KMS-11 (cell line): ENCODE measurements around the gene SPTLC3.

Experiments
- H2AFZ ChIP-seq: fragments of 200-600 bp; sonication (generic); 2 replicates; pipeline ENCODE4 v1.6.1; 2016; ENCODE audit warnings: antibody characterized with exemption, mixed run types, low read depth
- H3K27ac ChIP-seq: fragments of 200-600 bp; sonication (generic); 2 replicates; pipeline ENCODE4 v1.6.1; 2016; ENCODE audit warnings: mild to moderate bottlenecking, mixed run types
- H3K27me3 ChIP-seq: fragments of 200-600 bp; sonication (generic); 2 replicates; pipeline ENCODE4 v1.6.1; 2017; ENCODE audit warnings: mild to moderate bottlenecking, low read depth, mixed run types, moderate library complexity; ENCODE audit not compliant: insufficient read depth
- H3K36me3 ChIP-seq: fragments of 200-600 bp; sonication (generic); 2 replicates; pipeline ENCODE4 v1.6.1; 2017; ENCODE audit warnings: mild to moderate bottlenecking, mixed run types; ENCODE audit not compliant: insufficient read depth
- H3K4me1 ChIP-seq: fragments of 200-600 bp; sonication (generic); 2 replicates; pipeline ENCODE4 v1.6.1; 2016; ENCODE audit warnings: mild to moderate bottlenecking, low read depth, mixed run types; ENCODE audit not compliant: poor library complexity, severe bottlenecking
- H3K4me2 ChIP-seq: fragments of 200-600 bp; sonication (generic); 2 replicates; pipeline ENCODE4 v1.7.0; 2016; ENCODE audit warnings: mild to moderate bottlenecking, mixed run types
- H3K4me3 ChIP-seq: fragments of 200-600 bp; sonication (generic); IDR thresholded peaks from 2 replicates; pipeline ENCODE4 v1.6.1; 2017; ENCODE audit warnings: low read depth, low read length, mixed read lengths; ENCODE audit not compliant: insufficient read depth
- H3K79me2 ChIP-seq: fragments of 200-600 bp; sonication (generic); 2 replicates; pipeline ENCODE4 v1.6.1; 2016; ENCODE audit warnings: low read depth, mixed run types; ENCODE audit not compliant: insufficient read depth
- H3K9ac ChIP-seq: fragments of 200-600 bp; sonication (generic); 2 replicates; pipeline ENCODE4 v1.6.1; 2016; ENCODE audit warnings: mild to moderate bottlenecking, mixed run types
- H4K20me1 ChIP-seq: fragments of 200-600 bp; sonication (generic); 2 replicates; pipeline ENCODE4 v1.6.1; 2016; ENCODE audit warnings: mild to moderate bottlenecking, mixed run types; ENCODE audit not compliant: insufficient read depth
- CTCF ChIP-seq: fragments of 200-600 bp; sonication (generic); conservative IDR thresholded peaks from 2 replicates; pipeline ENCODE4 v1.6.1; 2017; ENCODE audit warnings: low read depth, mild to moderate bottlenecking, antibody characterized with exemption, low read length, moderate library complexity, mixed read lengths

Gene SPTLC3

DNA sequence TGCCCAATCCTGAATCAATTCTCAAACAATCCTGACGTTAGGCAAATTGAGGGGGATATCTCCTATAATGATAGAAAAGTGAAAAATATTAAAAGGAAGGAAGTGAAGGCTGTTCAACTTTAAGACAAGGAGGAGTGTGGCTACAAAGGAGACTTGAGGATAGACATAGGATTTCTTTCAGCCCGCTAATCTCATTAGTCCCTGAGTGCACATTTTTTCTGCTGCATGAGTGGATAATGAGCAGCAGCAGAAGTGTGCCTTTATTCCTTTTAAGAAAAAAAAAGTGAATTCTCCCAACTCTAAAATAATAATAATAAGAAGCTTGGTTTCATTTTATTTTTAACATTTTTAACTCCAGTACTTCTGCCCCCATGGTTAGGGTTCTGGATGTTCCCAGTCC, 102.0 kb downstream of the SPTLC3 start:
- TF ChIP-seq CTCF: no peak
- no peak overlapping the region for H3K27ac ChIP-seq
- H2AFZ ChIP-seq: no peak overlapping the region
- no peak overlapping the region for H3K9ac ChIP-seq
- H3K4me1 ChIP-seq: no peaks in the 10 kb centered on the region
- H3K79me2 ChIP-seq: no peaks in the 10 kb centered on the region
- H3K27me3 ChIP-seq: no peaks in the 10 kb centered on the region
- H3K4me3 ChIP-seq: no peak overlapping the region
- H3K4me2 ChIP-seq: no peak overlapping the region
- no peaks in the 10 kb centered on the region for H4K20me1 ChIP-seq
- no peaks in the 10 kb centered on the region for H3K36me3 ChIP-seq

GRCh38 chr20:13111249-13111911, 102.6 kb downstream of the SPTLC3 start:
- Histone ChIP-seq H3K9ac (no peak overlapping the region), H3K4me3 (no peak overlapping the region), H2AFZ (no peak overlapping the region), H3K4me1 (no peaks in the 10 kb centered on the region), H4K20me1 (no peaks in the 10 kb centered on the region), H3K79me2 (no peaks in the 10 kb centered on the region), H3K36me3 (no peaks in the 10 kb centered on the region), H3K27me3 (no peaks in the 10 kb centered on the region), H3K27ac (no peak overlapping the region), H3K4me2 (no peak overlapping the region)
- TF ChIP-seq CTCF: no peak

DNA sequence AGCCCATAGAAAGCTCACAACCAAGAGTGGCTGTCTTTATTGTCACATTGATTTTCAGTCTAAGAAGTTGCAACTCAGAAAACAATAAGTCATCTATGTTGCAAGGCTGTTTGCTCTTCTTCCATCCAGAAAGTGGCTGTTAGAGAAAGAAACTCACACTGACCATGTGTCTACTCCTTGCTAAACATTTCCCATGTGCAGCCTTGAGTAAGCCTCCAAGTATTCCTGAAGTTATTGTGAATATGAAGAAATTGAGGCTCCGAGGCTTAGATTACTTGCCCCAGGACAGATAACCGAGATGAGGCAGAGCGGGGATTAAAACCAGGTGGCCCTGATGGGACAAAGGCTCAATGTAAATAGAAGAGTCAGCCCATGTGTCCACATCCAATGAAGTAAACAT, 105.0 kb downstream of the SPTLC3 start:
- H3K4me3 ChIP-seq: no peak overlapping the region
- H3K4me2 ChIP-seq: no peak overlapping the region
- H3K36me3 ChIP-seq: no peaks in the 10 kb centered on the region
- no peaks in the 10 kb centered on the region for H3K27me3 ChIP-seq
- H3K9ac ChIP-seq: no peak overlapping the region
- H4K20me1 ChIP-seq: no peaks in the 10 kb centered on the region
- no peaks in the 10 kb centered on the region for H3K79me2 ChIP-seq
- H3K27ac ChIP-seq: no peak overlapping the region
- TF ChIP-seq CTCF: no peak
- H3K4me1 ChIP-seq: no peaks in the 10 kb centered on the region
- no peak overlapping the region for H2AFZ ChIP-seq

DNA sequence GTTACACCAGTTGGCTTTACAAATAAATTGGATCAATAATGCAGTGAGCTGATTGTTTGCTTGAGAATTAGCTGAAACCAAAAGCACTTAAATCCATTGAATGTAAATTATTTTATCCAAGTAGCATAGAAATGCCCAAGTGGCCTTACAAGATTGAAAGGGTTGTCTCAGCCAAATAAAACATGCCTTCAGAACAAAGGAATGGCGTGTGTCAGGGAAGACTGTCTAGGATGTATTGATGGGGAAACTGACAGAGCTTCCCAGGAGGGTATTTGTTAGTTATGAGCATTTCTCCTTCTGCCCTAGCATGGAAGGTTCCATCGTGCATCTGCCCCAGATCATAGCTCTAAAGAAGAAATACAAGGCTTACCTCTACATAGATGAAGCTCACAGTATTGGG, 108.4 kb downstream of the SPTLC3 start:
- Histone ChIP-seq H4K20me1 (no peaks in the 10 kb centered on the region), H3K9ac (no peak overlapping the region), H3K27ac (no peak overlapping the region), H3K36me3 (no peaks in the 10 kb centered on the region), H3K79me2 (no peaks in the 10 kb centered on the region), H2AFZ (no peak overlapping the region), H3K4me3 (no peak overlapping the region), H3K27me3 (no peaks in the 10 kb centered on the region), H3K4me2 (no peak overlapping the region), H3K4me1 (no peaks in the 10 kb centered on the region)
- TF ChIP-seq CTCF: no peak
